ENCODE data around the gene ODF2.
"Not testable (repeated sequence)": the region's sequence is repeated elsewhere in the genome, so short reads cannot be mapped to it uniquely, and the experiment has no call there.

The ODF2 gene

GRCh38 chr9:128411364-128412119, 44.3 kb upstream of the ODF2 start:
- Histone ChIP-seq H3K27me3 (ENCODE audit: insufficient read depth, poor library complexity, severe bottlenecking) (no peaks in the 10 kb centered on the region), H3K36me3 (ENCODE audit: low read depth) (no peaks in the 10 kb centered on the region), H3K4me3 (ENCODE audit: severe bottlenecking) (no peak overlapping the region), H3K9me3 (ENCODE audit: severe bottlenecking) (no peaks in the 10 kb centered on the region), H3K4me1 (ENCODE audit: insufficient read depth, poor library complexity, severe bottlenecking) (no peaks in the 10 kb centered on the region), H3K27ac (ENCODE audit: poor library complexity, severe bottlenecking) (no peak overlapping the region)
- no peak for TF ChIP-seq CTCF (IDR thresholded peaks at IDR 0.05; ENCODE audit: poor library complexity, severe bottlenecking)
- DNase-seq (ENCODE audit: low spot score) (no peak), ATAC-seq (ENCODE audit: low read depth) (no peak)

GRCh38 chr9:128412120-128412790, 43.6 kb upstream of the ODF2 start:
- peak; percentile 27 for TF ChIP-seq CTCF (IDR thresholded peaks at IDR 0.05; ENCODE audit: poor library complexity, severe bottlenecking)
- H3K4me1 ChIP-seq (ENCODE audit: insufficient read depth, poor library complexity, severe bottlenecking) = no peaks in the 10 kb centered on the region
- DNase-seq (ENCODE audit: low spot score) (no peak), ATAC-seq (ENCODE audit: low read depth) (no peak)
- H3K9me3 ChIP-seq (ENCODE audit: severe bottlenecking) = no peaks in the 10 kb centered on the region
- no peaks in the 10 kb centered on the region for H3K36me3 ChIP-seq (ENCODE audit: low read depth)
- H3K27me3 ChIP-seq (ENCODE audit: insufficient read depth, poor library complexity, severe bottlenecking) = no peaks in the 10 kb centered on the region
- H3K4me3 ChIP-seq (ENCODE audit: severe bottlenecking) = no peak overlapping the region
- H3K27ac ChIP-seq (ENCODE audit: poor library complexity, severe bottlenecking) = no peak overlapping the region

- not testable (repeated sequence) for DNase-seq (ENCODE audit: low spot score); H3K4me1 ChIP-seq (ENCODE audit: insufficient read depth, poor library complexity, severe bottlenecking); H3K4me3 ChIP-seq (ENCODE audit: severe bottlenecking); H3K27me3 ChIP-seq (ENCODE audit: insufficient read depth, poor library complexity, severe bottlenecking); H3K9me3 ChIP-seq (ENCODE audit: severe bottlenecking); ATAC-seq (ENCODE audit: low read depth); H3K36me3 ChIP-seq (ENCODE audit: low read depth); H3K27ac ChIP-seq (ENCODE audit: poor library complexity, severe bottlenecking)
Observed at GRCh38 chr9:128413728-128414127, 42.1 kb upstream of the ODF2 start.

- no peaks in the 10 kb centered on the region for H3K4me1 ChIP-seq (ENCODE audit: insufficient read depth, poor library complexity, severe bottlenecking)
- H3K36me3 ChIP-seq (ENCODE audit: low read depth) = no peaks in the 10 kb centered on the region
- H3K9me3 ChIP-seq (ENCODE audit: severe bottlenecking) = no peaks in the 10 kb centered on the region
- H3K4me3 ChIP-seq (ENCODE audit: severe bottlenecking) = no peak overlapping the region
- DNase-seq (ENCODE audit: low spot score) = no peak
- peak; percentile 8 for TF ChIP-seq CTCF (IDR thresholded peaks at IDR 0.05; ENCODE audit: poor library complexity, severe bottlenecking)
- no peaks in the 10 kb centered on the region for H3K27me3 ChIP-seq (ENCODE audit: insufficient read depth, poor library complexity, severe bottlenecking)
- ATAC-seq (ENCODE audit: low read depth) = peak; percentile 45; the same call in 1 of the 3 replicates
- no peak overlapping the region for H3K27ac ChIP-seq (ENCODE audit: poor library complexity, severe bottlenecking)
Observed at GRCh38 chr9:128414461-128414860, 41.3 kb upstream of the ODF2 start.

GRCh38 chr9:128415281-128415680, 40.5 kb upstream of the ODF2 start:
- no peak overlapping the region for H3K27ac ChIP-seq (ENCODE audit: poor library complexity, severe bottlenecking)
- DNase-seq (ENCODE audit: low spot score) = no peak
- H3K9me3 ChIP-seq (ENCODE audit: severe bottlenecking) = no peaks in the 10 kb centered on the region
- no peak overlapping the region for H3K4me3 ChIP-seq (ENCODE audit: severe bottlenecking)
- H3K36me3 ChIP-seq (ENCODE audit: low read depth) = no peaks in the 10 kb centered on the region
- H3K4me1 ChIP-seq (ENCODE audit: insufficient read depth, poor library complexity, severe bottlenecking) = no peaks in the 10 kb centered on the region
- ATAC-seq (ENCODE audit: low read depth) = no peak
- H3K27me3 ChIP-seq (ENCODE audit: insufficient read depth, poor library complexity, severe bottlenecking) = no peaks in the 10 kb centered on the region
- no peak for TF ChIP-seq CTCF (IDR thresholded peaks at IDR 0.05; ENCODE audit: poor library complexity, severe bottlenecking)

Measured in RWPE2 (cell line).